Activated naive CD4-positive, alpha-beta T cell treated with anti-CD3 and anti-CD28 coated beads, Interleukin-2, amount 10 ng/mL, durations not matched to agents 7 days and 5 days (primary cell): ENCODE results near the gene CCDC50.

ENCODE experiments used
- CTCF ChIA-PET: fragments of 350-600 bp; sonication (Branson Sonifier 250); formaldehyde crosslinking; loops from one replicate; lab custom pipeline; 2021; ENCODE audit warnings: antibody characterized with exemption; lab: Charles Lee
- DNase-seq: peaks from one replicate; pipeline ENCODE4 v3.0.0-alpha.2; 2020
- H3K27ac Mint-ChIP-seq: one replicate; pipeline ENCODE4 v1.8.0; 2021; ENCODE audit warnings: mild to moderate bottlenecking, moderate library complexity, mixed read lengths
- H3K27me3 Mint-ChIP-seq: one replicate; pipeline ENCODE4 v1.8.0; 2021; ENCODE audit warnings: mild to moderate bottlenecking, mixed read lengths
- H3K36me3 Mint-ChIP-seq: one replicate; pipeline ENCODE4 v1.8.0; 2021; ENCODE audit warnings: mixed read lengths
- H3K4me1 Mint-ChIP-seq: one replicate; pipeline ENCODE4 v1.8.0; 2021; ENCODE audit warnings: mixed read lengths
- H3K4me3 Mint-ChIP-seq: one replicate; pipeline ENCODE4 v1.8.0; 2021; ENCODE audit warnings: mild to moderate bottlenecking, moderate library complexity, mixed read lengths
- H3K9me3 Mint-ChIP-seq: one replicate; pipeline ENCODE4 v1.8.0; 2021; ENCODE audit warnings: mixed read lengths

CCDC50 gene

DNA sequence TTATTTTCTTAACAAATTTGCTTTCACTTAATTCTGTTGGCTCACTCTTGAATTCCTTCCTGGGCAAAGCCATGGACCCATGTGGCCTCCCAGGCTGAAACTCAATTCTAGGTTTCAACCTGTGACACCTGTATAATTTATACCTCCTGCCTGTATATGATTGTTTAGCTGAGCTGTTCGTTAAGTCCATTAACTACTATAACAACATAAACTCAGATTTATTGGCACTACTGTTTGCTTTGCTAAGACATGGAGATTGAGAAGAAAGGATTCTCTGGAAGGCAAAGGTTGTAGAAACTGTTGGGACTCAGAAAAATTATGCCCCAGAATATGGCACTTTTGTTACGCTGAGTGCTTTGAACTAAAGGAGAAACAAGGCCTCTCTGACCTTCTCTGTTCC is 26.7 kb upstream of the CCDC50 start:
- CTCF ChIA-PET = no interaction called here
- H3K4me1 Mint-ChIP-seq = no peaks in the 10 kb centered on the region

GRCh38 chr3:191303596-191303995 is 25.6 kb upstream of the CCDC50 start:
- Mint-ChIP-seq H3K27me3 (no peaks in the 10 kb centered on the region), H3K4me1 (no peaks in the 10 kb centered on the region), H3K9me3 (no peaks in the 10 kb centered on the region), H3K27ac (no peak overlapping the region), H3K36me3 (no peaks in the 10 kb centered on the region), H3K4me3 (no peak overlapping the region)
- DNase-seq = no peak
- CTCF ChIA-PET = no interaction called here

More for the DNA sequence above, 26.7 kb upstream of the CCDC50 start:
- DNase-seq = no peak
- Mint-ChIP-seq H3K4me3 (no peak overlapping the region), H3K27ac (no peak overlapping the region), H3K36me3 (no peaks in the 10 kb centered on the region), H3K27me3 (no peaks in the 10 kb centered on the region), H3K9me3 (no peaks in the 10 kb centered on the region)

DNA sequence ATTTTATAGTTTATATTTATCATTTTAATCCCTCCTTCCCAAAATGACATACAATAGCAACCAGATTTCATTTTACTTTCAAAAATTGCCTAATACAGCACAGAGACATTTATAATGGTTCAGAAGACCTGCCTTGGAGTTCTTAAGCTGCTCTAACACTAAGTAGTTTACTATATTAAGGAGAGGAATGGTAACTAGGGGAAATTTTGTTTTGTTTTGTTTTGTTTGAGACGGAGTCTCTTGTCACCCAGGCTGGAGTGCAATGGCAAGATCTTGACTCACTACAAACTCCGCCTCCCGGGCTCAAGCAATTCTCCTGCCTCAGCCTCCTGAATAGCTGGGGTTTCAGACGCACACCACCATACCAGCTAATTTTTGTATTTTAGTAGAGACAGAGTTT is 22.8 kb upstream of the CCDC50 start:
- Mint-ChIP-seq H3K36me3 (no peaks in the 10 kb centered on the region), H3K27ac (no peak overlapping the region), H3K9me3 (no peaks in the 10 kb centered on the region), H3K4me1 (no peaks in the 10 kb centered on the region), H3K4me3 (no peak overlapping the region), H3K27me3 (no peaks in the 10 kb centered on the region)
- no peak for DNase-seq
- CTCF ChIA-PET = no interaction called here

DNA sequence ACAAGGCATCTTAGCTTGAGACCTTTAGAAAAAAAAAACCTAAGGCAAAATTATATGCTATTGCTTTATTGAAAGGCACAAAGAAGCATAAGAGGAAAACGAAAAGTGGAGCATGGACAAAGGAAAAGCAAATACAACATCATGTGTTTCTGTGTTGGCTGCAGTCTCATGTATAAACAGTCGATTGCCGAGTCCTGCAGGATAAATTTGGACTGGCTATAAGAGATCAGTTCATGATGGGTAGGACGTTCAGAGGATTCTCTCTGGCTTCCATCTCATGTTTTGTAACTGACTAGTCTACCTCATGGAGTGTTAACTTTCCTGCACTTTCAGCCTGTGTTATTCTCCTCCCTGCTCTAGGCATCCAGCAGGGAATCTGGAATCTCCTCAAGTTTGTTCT is 21.9 kb upstream of the CCDC50 start:
- Mint-ChIP-seq H3K27ac (no peak overlapping the region), H3K4me1 (no peaks in the 10 kb centered on the region), H3K36me3 (no peaks in the 10 kb centered on the region), H3K27me3 (no peaks in the 10 kb centered on the region), H3K4me3 (no peak overlapping the region), H3K9me3 (no peaks in the 10 kb centered on the region)
- DNase-seq = no peak
- CTCF ChIA-PET = no interaction called here

GRCh38 chr3:191313296-191313695 is 15.9 kb upstream of the CCDC50 start:
- Mint-ChIP-seq H3K9me3 (peaks cover 3% of the 10 kb centered on the region), H3K27me3 (no peaks in the 10 kb centered on the region), H3K4me1 (no peaks in the 10 kb centered on the region), H3K27ac (no peak overlapping the region), H3K4me3 (no peak overlapping the region), H3K36me3 (no peaks in the 10 kb centered on the region)
- CTCF ChIA-PET = no interaction called here
- DNase-seq = no peak

DNA sequence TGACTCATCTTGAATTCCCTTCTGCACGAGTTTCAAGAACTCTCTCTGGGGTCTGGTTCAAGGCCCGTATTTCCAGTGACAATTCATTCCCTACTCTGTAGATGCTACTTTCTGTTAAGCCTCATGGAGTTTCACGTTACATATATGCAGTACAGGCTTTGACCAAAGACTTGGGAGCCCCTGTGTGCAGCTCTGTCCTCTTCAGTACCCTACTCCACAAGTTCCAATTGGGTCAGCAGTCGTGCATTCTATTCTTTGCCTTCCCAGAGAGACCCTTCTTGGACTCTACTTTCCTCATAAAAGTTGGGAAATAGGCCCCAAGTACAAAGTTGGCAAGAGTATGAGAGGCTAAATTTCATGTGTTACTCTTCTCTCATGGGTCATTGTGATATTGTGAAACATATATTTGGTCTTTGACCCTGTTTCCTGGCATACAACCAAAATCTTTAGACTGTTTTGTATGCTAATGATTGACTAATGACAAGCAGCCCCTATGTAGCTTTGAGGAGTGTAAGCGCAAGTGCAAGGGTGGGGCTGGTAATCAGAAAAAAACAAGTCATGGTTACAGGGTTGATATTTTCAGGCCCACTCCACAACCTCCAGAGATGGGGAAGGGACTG is 15.0 kb upstream of the CCDC50 start:
- Mint-ChIP-seq H3K4me3 (no peak overlapping the region), H3K36me3 (no peaks in the 10 kb centered on the region), H3K4me1 (no peaks in the 10 kb centered on the region), H3K27me3 (no peaks in the 10 kb centered on the region), H3K27ac (no peak overlapping the region), H3K9me3 (peaks cover 3% of the 10 kb centered on the region)
- no peak for DNase-seq
- CTCF ChIA-PET = no interaction called here

- Mint-ChIP-seq H3K36me3 (no peaks in the 10 kb centered on the region), H3K9me3 (peaks cover 3% of the 10 kb centered on the region), H3K27ac (no peak overlapping the region), H3K4me1 (no peaks in the 10 kb centered on the region), H3K4me3 (no peak overlapping the region), H3K27me3 (no peaks in the 10 kb centered on the region)
- CTCF ChIA-PET = no interaction called here
- DNase-seq = no peak
Measured at GRCh38 chr3:191316876-191317603, 12.2 kb upstream of the CCDC50 start.

DNA sequence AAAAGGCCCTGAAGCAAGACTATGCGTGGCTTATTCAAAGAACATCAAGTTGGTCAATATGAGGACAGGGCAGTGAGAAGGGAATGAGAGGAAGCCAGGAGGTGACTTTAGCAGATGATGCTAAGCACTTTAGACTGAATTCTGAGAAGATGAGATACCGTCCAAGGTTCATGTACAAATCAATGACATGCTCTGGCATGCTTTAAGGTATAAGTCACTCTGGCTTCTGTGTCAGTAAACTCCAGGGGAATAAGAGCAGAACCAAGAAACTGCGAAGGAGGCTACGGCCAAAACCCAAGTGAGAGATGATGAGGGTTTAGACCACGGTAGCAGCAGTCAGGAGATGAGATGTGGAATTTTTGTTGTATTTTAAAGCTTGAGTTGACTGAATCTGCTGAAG is 8.9 kb upstream of the CCDC50 start:
- Mint-ChIP-seq H3K27me3 (no peaks in the 10 kb centered on the region), H3K9me3 (peaks cover 3% of the 10 kb centered on the region), H3K36me3 (no peaks in the 10 kb centered on the region), H3K4me1 (no peaks in the 10 kb centered on the region), H3K4me3 (no peak overlapping the region), H3K27ac (no peak overlapping the region)
- CTCF ChIA-PET = no interaction called here
- DNase-seq = no peak

GRCh38 chr3:191321019-191321767 is 8.0 kb upstream of the CCDC50 start:
- DNase-seq = no peak
- Mint-ChIP-seq H3K36me3 (no peaks in the 10 kb centered on the region), H3K27ac (no peak overlapping the region), H3K9me3 (peaks cover 3% of the 10 kb centered on the region), H3K27me3 (no peaks in the 10 kb centered on the region), H3K4me3 (no peak overlapping the region), H3K4me1 (no peaks in the 10 kb centered on the region)
- CTCF ChIA-PET = no interaction called here

GRCh38 chr3:191324936-191325335 is 4.3 kb upstream of the CCDC50 start:
- Mint-ChIP-seq H3K9me3 (no peaks in the 10 kb centered on the region), H3K4me1 (peaks cover 5% of the 10 kb centered on the region), H3K27ac (no peak overlapping the region), H3K27me3 (peaks cover 17% of the 10 kb centered on the region), H3K36me3 (no peaks in the 10 kb centered on the region), H3K4me3 (no peak overlapping the region)
- DNase-seq = no peak
- CTCF ChIA-PET = no interaction called here

- CTCF ChIA-PET = no interaction called here
- Mint-ChIP-seq H3K4me3 (no peak overlapping the region), H3K27ac (no peak overlapping the region), H3K9me3 (no peaks in the 10 kb centered on the region), H3K36me3 (no peaks in the 10 kb centered on the region), H3K27me3 (peaks cover 28% of the 10 kb centered on the region), H3K4me1 (peaks cover 11% of the 10 kb centered on the region)
- no peak for DNase-seq
Measured at GRCh38 chr3:191327526-191327925, 1.7 kb upstream of the CCDC50 start.

DNA sequence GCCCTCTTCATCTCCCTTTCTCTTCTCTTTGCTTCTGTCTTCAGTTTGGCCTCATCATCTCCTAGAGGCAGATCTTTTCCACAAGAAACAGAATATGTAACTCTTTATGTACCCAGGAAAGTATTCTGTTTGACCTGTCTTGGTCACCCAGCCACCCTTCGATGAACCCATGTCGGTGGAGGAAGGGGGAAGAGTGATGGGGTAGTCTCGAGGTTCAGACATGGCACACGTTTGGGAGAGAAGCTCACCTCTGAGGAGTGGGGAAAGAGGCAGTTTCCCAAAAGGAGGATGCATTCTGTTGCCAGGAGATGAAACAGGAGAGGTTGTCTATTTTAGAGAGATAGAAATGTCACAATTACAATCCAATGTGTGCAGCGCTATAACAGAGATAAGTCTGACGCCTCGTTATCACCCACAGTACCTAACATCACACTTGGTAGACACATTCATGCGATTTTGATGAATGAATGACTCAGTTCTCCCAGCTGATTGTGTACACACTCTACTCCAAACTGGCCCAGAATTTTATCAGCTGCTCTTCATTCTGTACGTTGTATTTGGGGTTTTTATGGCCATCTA is 722 bp upstream of the CCDC50 start:
- peak overlapping the region; percentile 12 for H3K27ac Mint-ChIP-seq
- CTCF ChIA-PET = no interaction called here

GRCh38 chr3:191329654-191330529 is 698 bp downstream of the CCDC50 start, which contains the start of gene UTS2B:
Gene UTS2B (minus strand): TSS chr3:191330526. CDS start chr3:191282189, 48,337 bp downstream.
- no peaks in the 10 kb centered on the region for H3K36me3 Mint-ChIP-seq
- CTCF ChIA-PET = no interaction called here

More for the DNA sequence above, 722 bp upstream of the CCDC50 start:
- Mint-ChIP-seq H3K4me1 (peaks cover 11% of the 10 kb centered on the region), H3K27me3 (peaks cover 28% of the 10 kb centered on the region), H3K9me3 (no peaks in the 10 kb centered on the region), H3K4me3 (peak overlapping the region; percentile 32), H3K36me3 (no peaks in the 10 kb centered on the region)
- DNase-seq = no peak

More at GRCh38 chr3:191329654-191330529, 698 bp downstream of the CCDC50 start, which contains the start of gene UTS2B:
- H3K4me1 Mint-ChIP-seq = peaks cover 11% of the 10 kb centered on the region
- H3K27ac Mint-ChIP-seq = peak within 1 kb of the TSS; percentile 69
- DNase-seq = peak; percentile 26
- peaks cover 28% of the 10 kb centered on the region for H3K27me3 Mint-ChIP-seq
- H3K4me3 Mint-ChIP-seq = peak within 1 kb of the TSS; percentile 59
- H3K9me3 Mint-ChIP-seq = no peaks in the 10 kb centered on the region
